ENCODE results near the gene SLC9C2.
"Not testable (repeated sequence)": the region's sequence is repeated elsewhere in the genome, so short reads cannot be mapped to it uniquely, and the experiment has no call there.

Gene SLC9C2

GRCh38 chr1:173525926-173526325 lies 76.9 kb downstream of the SLC9C2 start:
- no peak for DNase-seq (ENCODE audit: low read depth)

GRCh38 chr1:173523329-173523728 lies 79.5 kb downstream of the SLC9C2 start:
- DNase-seq (ENCODE audit: low read depth), result no peak

- no peak for DNase-seq (ENCODE audit: low read depth)
Measured at GRCh38 chr1:173520799-173521198, 82.1 kb downstream of the SLC9C2 start.

GRCh38 chr1:173514503-173514902 lies 88.4 kb downstream of the SLC9C2 start:
- not testable (repeated sequence) for DNase-seq (ENCODE audit: low read depth)

- DNase-seq (ENCODE audit: low read depth), result no peak
Measured at GRCh38 chr1:173509797-173510196, 93.1 kb downstream of the SLC9C2 start.

GRCh38 chr1:173508541-173508940 lies 94.3 kb downstream of the SLC9C2 start:
- DNase-seq (ENCODE audit: low read depth), result no peak

- DNase-seq (ENCODE audit: low read depth), result no peak
Measured at GRCh38 chr1:173507847-173508209, 95.0 kb downstream of the SLC9C2 start.

GRCh38 chr1:173507205-173507846 lies 95.5 kb downstream of the SLC9C2 start:
- peak; percentile 61 for DNase-seq (ENCODE audit: low read depth)

- no peak for DNase-seq (ENCODE audit: low read depth)
Measured at GRCh38 chr1:173506437-173506836, 96.4 kb downstream of the SLC9C2 start.

GRCh38 chr1:173505391-173505790 lies 97.5 kb downstream of the SLC9C2 start:
- no peak for DNase-seq (ENCODE audit: low read depth)

GRCh38 chr1:173504268-173504667 lies 98.6 kb downstream of the SLC9C2 start:
- no peak for DNase-seq (ENCODE audit: low read depth)

GRCh38 chr1:173503391-173503790 lies 99.5 kb downstream of the SLC9C2 start:
- DNase-seq (ENCODE audit: low read depth), result no peak

- no peak for DNase-seq (ENCODE audit: low read depth)
Measured at GRCh38 chr1:173502104-173502503, 100.8 kb downstream of the SLC9C2 start.

- DNase-seq (ENCODE audit: low read depth), result no peak
Measured at GRCh38 chr1:173499729-173500128, 103.1 kb downstream of the SLC9C2 start.

GRCh38 chr1:173496757-173497320 lies 106.0 kb downstream of the SLC9C2 start:
- no peak for DNase-seq (ENCODE audit: low read depth)

- DNase-seq (ENCODE audit: low read depth), result no peak
Measured at GRCh38 chr1:173495609-173496267, 107.1 kb downstream of the SLC9C2 start.

- DNase-seq (ENCODE audit: low read depth), result not testable (repeated sequence)
Measured at GRCh38 chr1:173493125-173493524, 109.7 kb downstream of the SLC9C2 start.

GRCh38 chr1:173491508-173491907 lies 111.4 kb downstream of the SLC9C2 start:
- DNase-seq (ENCODE audit: low read depth), result no peak

GRCh38 chr1:173489929-173490328 lies 112.9 kb downstream of the SLC9C2 start:
- no peak for DNase-seq (ENCODE audit: low read depth)

- DNase-seq (ENCODE audit: low read depth), result no peak
Measured at GRCh38 chr1:173489149-173489600, 113.7 kb downstream of the SLC9C2 start.

GRCh38 chr1:173488001-173488400 lies 114.9 kb downstream of the SLC9C2 start:
- DNase-seq (ENCODE audit: low read depth), result no peak

- DNase-seq (ENCODE audit: low read depth), result no peak
Measured at GRCh38 chr1:173485401-173485800, 117.5 kb downstream of the SLC9C2 start.

- no peak for DNase-seq (ENCODE audit: low read depth)
Measured at GRCh38 chr1:173484276-173484675, 118.6 kb downstream of the SLC9C2 start.

GRCh38 chr1:173482683-173483082 lies 120.2 kb downstream of the SLC9C2 start:
- DNase-seq (ENCODE audit: low read depth), result no peak
